Spleen (tissue), 11 donors: Measurements from ENCODE around the gene KCND3. TPM values are rescaled to one million over a fixed set of nuclear protein-coding genes. Genes with fewer than 3 reads are reported as not detected.

ENCODE experiments used
- DNase-seq: peaks from one replicate; pipeline ENCODE4 v3.0.0-alpha.2; 2020
- H3K27ac ChIP-seq, 8 donors: fragments of 200-600 bp; sonication (generic) in 7 of 8; 1 replicate in 4 of 8; 2 replicates in 4 of 8; pipeline versions ENCODE4 v1.5.0 to v1.8.0; 2016 to 2021; ENCODE audit warnings: inconsistent platforms in 4 of 8, mild to moderate bottlenecking in 4 of 8, moderate library complexity in 1 of 8
- H3K27me3 ChIP-seq, 7 donors: fragments of 200-600 bp; sonication (generic) in 6 of 7; replicated peaks in 1 of 7; 1 replicate in 4 of 7; 2 replicates in 3 of 7; pipeline versions ENCODE4 v1.5.0 to v1.8.0; 2016 to 2021; ENCODE audit warnings: inconsistent platforms in 3 of 7, mild to moderate bottlenecking in 1 of 7
- H3K36me3 ChIP-seq, 6 donors: fragments of 200-600 bp; sonication (generic) in 5 of 6; 1 replicate in 4 of 6; 2 replicates in 2 of 6; pipeline versions ENCODE4 v1.5.0 to v1.8.0; 2016 to 2021; ENCODE audit warnings: inconsistent platforms in 2 of 6
- H3K4me1 ChIP-seq, 6 donors: fragments of 200-600 bp; sonication (generic) in 5 of 6; 1 replicate in 3 of 6; 2 replicates in 3 of 6; pipeline versions ENCODE4 v1.5.0 to v1.8.0; 2016 to 2021; ENCODE audit warnings: inconsistent platforms in 3 of 6
- H3K4me3 ChIP-seq, 8 donors: fragments of 200-600 bp; sonication (generic) in 7 of 8; 1 replicate in 4 of 8; 2 replicates in 4 of 8; pipeline versions ENCODE4 v1.5.0 to v1.8.0; 2016 to 2021; ENCODE audit warnings: inconsistent platforms in 4 of 8, mild to moderate bottlenecking in 4 of 8, moderate library complexity in 2 of 8
- H3K9me3 ChIP-seq, 8 donors: fragments of 200-600 bp; sonication (generic) in 7 of 8; 1 replicate in 4 of 8; 2 replicates in 4 of 8; pipeline versions ENCODE4 v1.5.0 to v1.8.0; 2016 to 2021; ENCODE audit warnings: inconsistent platforms in 4 of 8
- POLR2A ChIP-seq, 3 donors: fragments of 450-650 bp; IDR thresholded peaks; one replicate each; pipeline ENCODE4 v1.5.1; 2017; ENCODE audit warnings: antibody characterized with exemption in 3 of 3, mild to moderate bottlenecking in 1 of 3
- POLR2AphosphoS5 ChIP-seq, 3 donors: sonication (generic); formaldehyde crosslinking; IDR thresholded peaks; one replicate each; pipeline ENCODE4 v1.5.1; 2017; ENCODE audit warnings: antibody characterized with exemption in 3 of 3
- WGBS, 5 donors: extraction: QIAGEN DNeasy Blood & Tissue Kit in 3 of 5; methylation state at CpG; one replicate each; pipeline versions ENCODE4 v1.1.5 to v1.1.7; 2013 to 2018; 5-methylcytosine and 5-hydroxymethylcytosine counted together
- intact Hi-C: fragments of 100-400 bp; cut with DNase I; formaldehyde crosslinking; loops from one replicate; pipeline ENCODE4 v1.15.0; 2023; ENCODE audit warnings: low total_unique reads
- polyA plus RNA-seq, 3 donors: library from polyadenylated mRNA; stranded (reverse); fragments of 200-250 nt; gene quantifications; one replicate each; pipeline ENCODE4 v1.2.1, GENCODE V29; 2013
- total RNA-seq, 7 donors: library from RNA; depleted of rRNA in 3 of 7; stranded (reverse); fragments of >200 nt in 3 of 7; fragmentation: NEBNext Ultra II Directional in 4 of 7; extraction: Animal tissue kit (Norgen Biotek cat#: 25700) in 4 of 7; gene quantifications; one replicate each; pipeline versions ENCODE4 v1.1.0 to v1.2.1, GENCODE V29; 2016 to 2021
- TF ChIP-seq, protein P1 (sequence below), 11 experiments: fragments of 200-600 bp in 7 of 11; fragments of 450-650 bp in 4 of 11; sonication (generic) in 4 of 11; IDR thresholded peaks in 8 of 11; conservative IDR thresholded peaks in 3 of 11; 1 replicate in 7 of 11; 2 replicates in 4 of 11; pipeline versions ENCODE4 v1.4.0 to v1.8.0; 2016 to 2021; ENCODE audit warnings: antibody characterized with exemption in 11 of 11, inconsistent platforms in 4 of 11, mild to moderate bottlenecking in 1 of 11
- donor health status: healthy with polysubstance abuse.
- donor health status: DM: no; HTN: no; CAD: no; lungs with moderate emphysema.
- donor health status: DM: no; HTN: no; CAD: no.
- donor health status: Bipolar disorder and iron deficiency.
- donor health status: healthy.
- donor health status: DM: no; HTN: no; CAD: no.
- donor health status: DM: yes; HTN: yes; CAD: no.

KCND3 gene
- total and polyA plus RNA-seq, 10 donors, result 0.67 to 14.2 (median 8.6) TPM

DNA sequence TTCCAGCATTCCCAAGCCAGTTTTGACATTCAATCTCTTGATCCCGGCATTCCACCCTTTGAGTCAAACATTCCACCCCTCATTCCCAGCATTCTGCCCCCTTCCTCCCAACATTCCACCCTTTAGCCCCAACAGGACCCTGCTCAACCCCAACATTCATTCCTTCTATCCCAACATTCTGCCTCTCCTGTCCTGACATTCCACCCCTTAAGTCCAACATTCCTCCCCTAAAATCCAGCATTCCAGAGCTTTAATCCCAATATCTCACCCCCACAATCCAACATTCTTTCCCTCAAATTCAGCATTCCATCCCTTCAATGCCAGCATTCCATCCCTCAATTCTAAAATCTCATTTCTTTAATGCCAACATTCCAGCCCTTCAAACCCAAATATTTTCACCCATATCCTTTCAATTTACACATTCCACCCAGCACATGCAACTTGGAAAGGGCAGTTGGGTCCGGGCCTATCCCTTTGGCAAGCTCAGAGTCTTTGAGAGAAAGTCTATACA is 210.9 kb downstream of the KCND3 start:
- Histone ChIP-seq H3K4me1 (no peaks in the 10 kb centered on the region), H3K9me3 (no peaks in the 10 kb centered on the region), H3K4me3 (no peak overlapping the region), H3K27me3 (no peaks in the 10 kb centered on the region), H3K27ac (no peak overlapping the region), H3K36me3 (peaks cover 0 to 10% (median 0%) of the 10 kb centered on the region in 6 donors)
- intact Hi-C loops, result no loop called here
- no peak for TF ChIP-seq POLR2AphosphoS5 (IDR thresholded peaks at IDR 0.05)
- TF ChIP-seq, protein P1, sequence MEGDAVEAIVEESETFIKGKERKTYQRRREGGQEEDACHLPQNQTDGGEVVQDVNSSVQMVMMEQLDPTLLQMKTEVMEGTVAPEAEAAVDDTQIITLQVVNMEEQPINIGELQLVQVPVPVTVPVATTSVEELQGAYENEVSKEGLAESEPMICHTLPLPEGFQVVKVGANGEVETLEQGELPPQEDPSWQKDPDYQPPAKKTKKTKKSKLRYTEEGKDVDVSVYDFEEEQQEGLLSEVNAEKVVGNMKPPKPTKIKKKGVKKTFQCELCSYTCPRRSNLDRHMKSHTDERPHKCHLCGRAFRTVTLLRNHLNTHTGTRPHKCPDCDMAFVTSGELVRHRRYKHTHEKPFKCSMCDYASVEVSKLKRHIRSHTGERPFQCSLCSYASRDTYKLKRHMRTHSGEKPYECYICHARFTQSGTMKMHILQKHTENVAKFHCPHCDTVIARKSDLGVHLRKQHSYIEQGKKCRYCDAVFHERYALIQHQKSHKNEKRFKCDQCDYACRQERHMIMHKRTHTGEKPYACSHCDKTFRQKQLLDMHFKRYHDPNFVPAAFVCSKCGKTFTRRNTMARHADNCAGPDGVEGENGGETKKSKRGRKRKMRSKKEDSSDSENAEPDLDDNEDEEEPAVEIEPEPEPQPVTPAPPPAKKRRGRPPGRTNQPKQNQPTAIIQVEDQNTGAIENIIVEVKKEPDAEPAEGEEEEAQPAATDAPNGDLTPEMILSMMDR (IDR thresholded peaks at IDR 0.05 in 8 of 11, conservative IDR thresholded peaks at IDR 0.05 in 3 of 11), result no peak
- TF ChIP-seq POLR2A (IDR thresholded peaks at IDR 0.05), result no peak
- WGBS, 5 donors, result 67 to 89% (median 73%) methylated on average over 2 of the region's 2 CpGs
- DNase-seq, result no peak

DNA sequence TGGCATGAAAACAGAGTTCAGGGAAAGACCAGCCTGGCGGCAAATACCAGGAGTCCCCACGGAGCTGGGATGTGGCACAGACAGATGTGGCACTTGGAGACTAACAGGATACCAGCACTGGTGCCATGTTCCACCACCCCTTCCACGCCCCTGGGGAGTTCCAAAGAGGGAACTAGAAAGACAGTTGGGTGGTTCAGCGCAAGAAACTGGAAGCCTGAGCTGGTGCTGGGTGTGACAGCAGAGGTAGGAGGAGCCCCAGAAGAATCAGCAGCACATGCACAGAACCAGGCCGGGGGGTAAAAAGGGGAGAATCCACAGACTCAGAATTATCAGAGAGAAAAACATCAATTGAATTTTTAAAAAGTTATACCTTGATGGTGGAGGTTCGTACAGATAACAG is 211.4 kb downstream of the KCND3 start:
- no peak for DNase-seq
- WGBS, 5 donors, result 84 to 92% (median 89%) methylated on average over 6 of the region's 6 CpGs
- intact Hi-C loops, result no loop called here
- Histone ChIP-seq H3K9me3 (no peaks in the 10 kb centered on the region), H3K27ac (no peak overlapping the region), H3K36me3 (peaks cover 0 to 10% (median 0%) of the 10 kb centered on the region in 6 donors), H3K4me1 (no peaks in the 10 kb centered on the region), H3K27me3 (no peaks in the 10 kb centered on the region), H3K4me3 (no peak overlapping the region)
- TF ChIP-seq POLR2A (IDR thresholded peaks at IDR 0.05) (no peak), POLR2AphosphoS5 (IDR thresholded peaks at IDR 0.05) (no peak)
- TF ChIP-seq, protein P1 (IDR thresholded peaks at IDR 0.05 in 8 of 11, conservative IDR thresholded peaks at IDR 0.05 in 3 of 11), result no peak

DNA sequence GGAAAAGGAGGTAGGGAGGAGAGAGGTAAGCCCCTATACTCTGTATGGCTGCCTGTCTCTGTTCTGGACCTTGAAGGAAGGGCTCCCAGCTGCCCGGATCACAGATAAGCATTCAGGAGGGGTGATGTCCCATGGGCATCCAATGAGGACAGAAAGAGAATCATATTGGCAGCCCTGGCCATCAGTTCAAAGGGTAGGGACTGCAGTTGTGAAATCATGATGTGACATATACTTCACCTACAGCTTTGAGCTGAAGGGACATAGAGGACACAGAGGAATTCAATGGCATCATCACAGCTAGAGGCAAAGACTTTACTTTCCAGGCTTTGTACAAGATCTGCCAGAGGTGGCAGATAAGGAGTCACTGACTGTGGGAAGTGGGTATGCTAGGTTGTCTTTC is 212.2 kb downstream of the KCND3 start:
- 84 to 100% (median 90%) methylated on average over 1 of the region's 1 CpG for WGBS, 5 donors

DNA sequence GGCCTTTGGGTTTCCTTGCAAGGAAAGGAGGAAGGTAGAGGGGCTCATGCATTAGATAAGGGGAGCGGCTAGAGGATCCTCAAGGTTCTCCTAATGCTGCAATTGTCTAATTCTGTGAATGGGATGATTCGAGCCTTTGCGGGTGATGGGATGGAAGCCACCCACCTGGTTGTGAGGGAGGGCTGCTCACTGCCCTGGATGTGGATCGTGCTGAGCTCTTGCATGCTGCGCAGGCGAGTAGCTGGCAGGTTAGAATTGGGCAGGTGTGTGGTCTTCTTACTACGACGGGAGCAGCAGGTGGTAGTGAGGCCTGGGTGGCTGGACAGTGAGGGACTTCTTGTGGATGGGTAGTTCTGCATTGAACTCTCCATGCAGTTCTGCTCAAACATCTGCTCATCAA is 212.6 kb downstream of the KCND3 start:
- Histone ChIP-seq H3K9me3 (no peaks in the 10 kb centered on the region), H3K27me3 (no peaks in the 10 kb centered on the region), H3K4me1 (no peaks in the 10 kb centered on the region), H3K27ac (no peak overlapping the region), H3K36me3 (peaks cover 0 to 10% (median 0%) of the 10 kb centered on the region in 6 donors), H3K4me3 (no peak overlapping the region)
- TF ChIP-seq POLR2A (IDR thresholded peaks at IDR 0.05) (no peak), POLR2AphosphoS5 (IDR thresholded peaks at IDR 0.05) (no peak)
- TF ChIP-seq, protein P1 (IDR thresholded peaks at IDR 0.05 in 8 of 11, conservative IDR thresholded peaks at IDR 0.05 in 3 of 11), result no peak
- intact Hi-C loops, result no loop called here
- no peak for DNase-seq
- 91 to 97% (median 94%) methylated on average over 8 of the region's 8 CpGs for WGBS, 5 donors

More for the DNA sequence above, 212.2 kb downstream of the KCND3 start:
- H3K36me3 ChIP-seq, result peaks cover 0 to 10% (median 0%) of the 10 kb centered on the region in 6 donors
- DNase-seq, result no peak
- H3K4me1 ChIP-seq, result no peaks in the 10 kb centered on the region
- no peaks in the 10 kb centered on the region for H3K9me3 ChIP-seq
- H3K4me3 ChIP-seq, result no peak overlapping the region
- no peaks in the 10 kb centered on the region for H3K27me3 ChIP-seq
- intact Hi-C loops, result no loop called here
- TF ChIP-seq, protein P1 (IDR thresholded peaks at IDR 0.05 in 8 of 11, conservative IDR thresholded peaks at IDR 0.05 in 3 of 11), result no peak
- TF ChIP-seq POLR2AphosphoS5 (IDR thresholded peaks at IDR 0.05) (no peak), POLR2A (IDR thresholded peaks at IDR 0.05) (no peak)
- no peak overlapping the region for H3K27ac ChIP-seq
